HG03457 (cell line): Measurements from ENCODE around the gene TSPAN4.

Experiments
- ATAC-seq: cut with Tn5 transposase; IDR thresholded peaks from one replicate; pipeline ENCODE4 v1.9.1; 2021; ENCODE audit warnings: moderate number of reproducible peaks; ENCODE audit not compliant: unreplicated experiment

Gene TSPAN4

DNA sequence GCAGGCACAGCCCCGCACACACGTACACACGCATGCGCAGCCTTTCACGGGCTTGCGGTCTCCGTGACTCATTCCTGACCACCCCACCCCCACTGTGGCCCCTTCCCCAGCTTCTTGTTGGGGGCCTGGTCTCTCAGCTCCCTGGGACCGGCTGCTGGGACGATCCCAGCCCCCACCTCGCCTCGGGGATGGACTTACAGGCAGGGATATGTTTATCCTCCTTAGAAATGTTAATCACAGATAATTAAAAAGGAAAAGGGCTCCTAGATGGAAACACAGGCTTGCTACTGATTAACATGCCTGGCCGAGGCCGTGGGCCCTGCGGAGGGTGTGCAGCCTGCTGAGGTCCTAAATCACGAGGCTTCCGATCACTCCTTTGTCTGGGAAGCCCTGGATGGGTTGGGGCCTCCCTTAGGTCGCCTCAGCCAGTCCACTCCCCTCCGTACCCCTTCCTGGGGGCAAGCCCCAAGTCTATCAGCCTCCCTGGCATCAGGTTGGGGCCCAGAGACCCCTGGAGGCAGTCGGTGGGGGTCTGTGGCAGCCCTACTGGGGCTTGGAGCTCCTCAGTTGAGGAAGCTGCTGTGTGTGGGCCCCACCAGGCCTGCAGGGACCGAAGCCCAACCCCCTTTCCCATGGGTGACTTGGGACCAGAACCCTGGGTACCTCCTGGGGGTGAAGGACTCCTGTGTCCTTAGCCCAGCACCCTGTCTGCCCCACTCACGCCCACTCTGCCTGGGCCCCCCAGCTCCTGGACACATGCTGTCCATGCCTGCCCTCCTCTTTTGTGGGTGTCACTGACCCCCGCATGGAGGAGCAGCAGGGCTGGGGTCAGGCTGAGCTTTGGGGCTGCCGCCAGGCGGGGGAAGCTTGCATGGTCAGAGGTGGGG, 20.6 kb downstream of the TSPAN4 start:
- no peak for ATAC-seq

DNA sequence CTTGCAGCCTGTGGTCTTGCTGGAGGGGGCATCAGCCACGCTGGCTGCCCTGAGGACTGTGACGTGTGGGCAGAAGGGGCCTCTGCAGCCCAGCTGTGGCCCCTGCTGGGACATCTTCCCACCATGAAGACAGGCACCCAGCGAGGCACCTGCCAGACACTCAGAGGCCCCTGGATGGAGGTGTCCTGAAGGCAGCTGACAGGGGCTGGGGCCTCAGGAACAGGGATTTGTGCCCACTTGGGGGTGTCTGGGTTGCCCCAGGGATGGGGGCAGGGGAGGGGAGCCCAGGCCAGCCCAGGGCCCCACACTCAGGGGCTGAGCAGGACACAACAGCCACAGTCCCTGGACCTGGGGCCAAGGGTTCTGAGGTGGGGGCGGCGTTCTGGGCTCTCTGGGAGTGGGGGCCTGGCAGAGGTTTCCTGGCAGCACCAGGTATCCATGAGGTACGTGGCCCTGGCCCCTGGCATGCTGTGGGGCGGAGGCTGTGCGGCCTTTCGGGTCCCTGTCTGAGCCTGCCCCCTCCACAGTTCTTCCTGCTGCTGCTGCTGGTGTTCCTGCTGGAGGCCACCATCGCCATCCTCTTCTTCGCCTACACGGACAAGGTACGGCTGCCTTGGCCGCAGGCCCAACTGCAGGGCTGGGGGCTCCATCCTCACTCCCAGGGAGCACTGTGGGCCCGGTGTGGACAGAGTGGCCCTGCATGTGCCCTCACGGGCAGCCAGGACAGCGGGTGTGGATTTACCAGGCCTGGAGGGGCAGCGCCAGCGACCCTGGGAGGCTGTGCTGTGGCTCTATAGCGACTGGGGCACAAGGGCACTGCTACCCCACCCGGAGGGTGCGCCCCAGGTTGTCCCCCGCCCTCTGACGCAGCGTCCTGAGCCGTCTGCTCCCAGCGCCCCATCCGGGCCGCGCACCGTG, 21.5 kb downstream of the TSPAN4 start:
- no peak for ATAC-seq

DNA sequence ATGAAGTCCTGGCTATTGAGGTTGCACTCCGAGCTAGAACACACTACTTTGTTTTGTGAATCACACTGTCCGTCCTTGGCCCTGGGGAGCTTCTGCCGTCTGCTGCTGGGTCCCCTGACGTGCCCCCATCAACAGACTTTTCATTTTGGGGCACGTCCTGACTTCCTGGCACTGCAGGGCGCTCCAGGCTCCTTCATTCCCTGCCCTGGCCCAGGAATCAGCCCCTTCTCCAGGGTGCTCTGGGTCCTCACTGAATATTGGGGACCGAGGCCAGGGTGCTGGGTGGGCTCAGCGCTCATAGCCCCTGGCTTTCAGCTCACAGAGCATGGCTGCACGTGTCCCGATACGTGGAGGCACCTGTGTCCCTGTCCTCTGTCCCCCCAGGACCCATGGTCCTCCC, 22.2 kb downstream of the TSPAN4 start:
- no peak for ATAC-seq

DNA sequence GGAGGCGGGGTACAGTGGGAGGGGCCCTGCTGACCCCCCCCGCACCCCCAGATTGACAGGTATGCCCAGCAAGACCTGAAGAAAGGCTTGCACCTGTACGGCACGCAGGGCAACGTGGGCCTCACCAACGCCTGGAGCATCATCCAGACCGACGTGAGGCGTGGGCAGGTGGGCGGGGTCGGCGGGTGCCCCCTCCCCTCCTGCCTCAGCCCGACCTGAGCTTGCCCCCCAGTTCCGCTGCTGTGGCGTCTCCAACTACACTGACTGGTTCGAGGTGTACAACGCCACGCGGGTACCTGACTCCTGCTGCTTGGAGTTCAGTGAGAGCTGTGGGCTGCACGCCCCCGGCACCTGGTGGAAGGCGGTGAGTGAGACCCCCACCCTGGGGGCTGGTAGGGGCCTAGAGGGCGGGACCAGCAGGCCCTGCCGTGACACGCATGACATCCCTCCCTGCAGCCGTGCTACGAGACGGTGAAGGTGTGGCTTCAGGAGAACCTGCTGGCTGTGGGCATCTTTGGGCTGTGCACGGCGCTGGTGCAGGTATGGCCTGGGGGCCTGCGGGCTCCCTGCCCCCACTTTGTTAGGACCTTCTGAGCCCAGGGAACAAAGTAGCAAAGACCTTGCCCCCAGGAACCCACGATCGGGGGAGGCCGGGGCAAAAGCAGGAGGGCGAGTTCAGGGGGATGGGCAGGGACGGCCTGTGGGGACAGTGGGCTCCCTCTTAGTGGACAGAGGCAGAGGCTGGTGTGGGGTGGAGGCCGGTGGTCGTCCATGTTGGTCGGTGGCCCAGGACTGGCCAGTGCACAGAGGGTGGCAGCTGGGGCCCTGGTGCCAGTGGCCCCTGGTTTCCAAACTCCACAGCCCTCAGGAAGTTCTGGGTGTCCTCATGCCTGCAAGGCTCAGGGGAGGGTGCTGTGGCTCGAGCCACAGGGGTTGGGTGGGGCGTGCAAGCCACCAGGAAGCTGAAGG, 23.1 kb downstream of the TSPAN4 start:
- no peak for ATAC-seq

DNA sequence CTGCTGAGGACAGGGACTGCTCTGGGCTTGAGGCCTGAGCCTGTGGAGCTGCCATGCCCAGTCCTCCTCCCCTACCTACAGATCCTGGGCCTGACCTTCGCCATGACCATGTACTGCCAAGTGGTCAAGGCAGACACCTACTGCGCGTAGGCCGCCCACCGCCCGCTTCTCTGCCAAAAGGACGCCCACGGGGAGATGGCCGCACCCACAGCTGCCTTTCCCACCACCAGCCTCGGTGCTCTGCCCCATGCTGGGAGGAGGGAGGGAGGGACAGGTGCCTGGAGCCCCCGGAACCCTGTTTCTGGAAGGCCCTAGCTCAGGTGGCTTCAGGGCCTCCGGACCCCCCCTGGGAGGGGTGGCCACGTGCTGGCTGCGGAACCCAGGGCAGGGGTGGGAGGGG, 23.8 kb downstream of the TSPAN4 start:
- no peak for ATAC-seq

DNA sequence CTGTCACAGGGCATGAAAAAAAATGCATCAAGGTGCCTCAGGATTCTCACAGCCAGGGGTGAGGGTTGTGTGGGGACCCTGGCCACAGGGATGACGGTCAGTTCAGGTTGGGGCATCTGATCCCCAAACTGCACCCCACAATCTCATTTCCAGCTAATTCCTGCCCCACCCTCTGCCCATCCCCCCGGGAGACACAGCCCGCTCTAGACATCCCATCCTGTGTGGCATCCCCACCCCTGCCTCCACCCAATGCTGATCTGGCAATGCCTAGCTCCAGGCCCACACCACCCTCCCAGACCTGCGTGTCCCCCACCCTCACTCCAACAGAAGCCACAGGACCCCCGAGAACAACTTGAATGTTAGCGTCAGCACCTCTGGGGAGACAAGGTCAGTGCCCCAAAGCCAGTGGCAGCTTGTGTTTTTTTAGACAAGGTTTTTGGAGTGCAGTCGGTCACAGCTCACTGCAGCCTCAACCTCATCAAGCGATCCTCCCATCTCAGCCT, 25.3 kb downstream of the TSPAN4 start:
- no peak for ATAC-seq

DNA sequence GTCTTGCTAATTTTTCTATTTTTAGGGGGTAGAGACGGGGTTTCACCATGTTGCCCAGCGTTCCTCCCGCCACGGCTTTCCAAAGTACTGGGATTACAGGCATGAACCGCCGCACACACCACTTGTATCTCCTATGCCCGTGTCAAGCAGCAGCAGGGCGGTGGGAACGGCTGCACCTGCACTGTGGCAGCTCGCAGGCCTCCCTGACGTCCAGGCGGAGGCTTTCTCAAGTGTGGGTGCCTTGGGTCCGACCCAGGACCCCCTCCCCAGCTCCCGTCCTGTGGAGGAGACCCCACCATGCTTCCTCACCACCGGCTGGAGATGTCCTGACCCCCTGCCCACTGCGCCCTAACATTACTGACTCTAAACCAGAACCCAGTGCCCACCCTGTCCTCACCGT, 25.7 kb downstream of the TSPAN4 start:
- no peak for ATAC-seq

DNA sequence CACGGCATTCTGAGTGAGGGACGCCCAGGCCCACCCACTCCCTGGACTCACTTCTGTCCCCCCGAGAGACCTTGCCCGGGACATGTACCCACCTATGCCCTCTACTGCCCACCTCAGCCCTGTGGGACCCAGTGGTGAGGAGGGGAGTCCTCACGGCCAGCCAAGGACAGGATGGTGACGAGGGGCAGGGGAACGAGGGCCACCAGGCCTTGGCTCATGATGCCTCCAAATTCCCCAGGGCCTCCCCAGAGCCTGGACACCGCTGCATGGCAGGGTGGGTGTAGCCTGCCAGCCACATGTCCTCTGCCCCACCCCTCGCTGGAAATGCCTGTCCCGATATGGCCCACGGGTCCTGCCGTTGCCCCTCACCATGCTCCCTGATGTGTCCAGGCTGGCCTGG, 26.1 kb downstream of the TSPAN4 start:
- ATAC-seq: no peak

DNA sequence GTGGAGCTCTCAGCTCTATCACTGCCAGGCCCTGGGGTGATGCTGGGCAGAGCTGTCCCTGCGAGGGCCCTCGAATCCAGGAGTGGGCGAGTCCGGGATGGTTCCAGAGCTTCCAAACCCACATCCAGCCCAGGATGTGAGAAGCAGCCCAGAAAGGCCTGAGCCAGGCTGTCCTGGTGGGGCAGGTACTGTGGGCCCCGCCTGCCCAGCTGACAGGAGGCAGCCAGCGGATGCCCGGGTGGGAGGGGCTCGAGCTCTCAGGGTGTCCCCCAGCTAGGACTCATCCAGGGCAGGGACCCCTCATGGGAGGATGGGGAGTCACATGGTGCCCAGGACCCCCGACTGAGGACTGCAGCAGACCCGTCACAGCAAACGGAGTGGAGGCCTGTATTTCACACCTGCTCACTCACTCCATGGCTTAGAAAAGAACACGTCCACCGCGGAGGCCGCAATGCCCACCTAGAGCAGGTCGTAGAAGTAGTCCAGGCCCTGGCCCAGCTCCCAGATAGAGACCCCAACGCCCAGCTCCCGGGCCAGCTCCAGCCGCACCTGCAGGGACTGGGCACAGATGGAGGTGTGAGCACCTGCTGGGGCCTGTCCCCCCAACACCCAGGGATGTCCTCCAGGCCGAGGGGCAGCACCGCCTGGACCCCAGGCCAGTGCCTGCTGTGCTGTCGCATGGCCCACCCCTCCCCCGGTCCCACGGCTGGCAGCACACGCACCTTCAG, 26.9 kb downstream of the TSPAN4 start:
- ATAC-seq: no peak

DNA sequence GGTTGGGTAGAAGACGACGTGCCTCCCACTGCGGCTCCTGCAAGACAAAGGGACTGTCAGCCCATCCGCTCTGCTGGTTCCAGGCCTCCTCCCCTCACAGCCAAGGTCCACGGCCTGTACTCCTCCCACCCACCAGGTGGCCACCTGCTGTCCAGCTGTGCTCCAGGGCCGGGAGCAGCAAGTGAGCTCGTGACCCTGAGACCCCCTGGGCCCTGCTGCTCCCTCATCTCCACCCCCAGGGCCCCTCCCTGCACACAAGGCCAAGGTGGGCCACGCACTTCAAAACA, 27.4 kb downstream of the TSPAN4 start:
- no peak for ATAC-seq

DNA sequence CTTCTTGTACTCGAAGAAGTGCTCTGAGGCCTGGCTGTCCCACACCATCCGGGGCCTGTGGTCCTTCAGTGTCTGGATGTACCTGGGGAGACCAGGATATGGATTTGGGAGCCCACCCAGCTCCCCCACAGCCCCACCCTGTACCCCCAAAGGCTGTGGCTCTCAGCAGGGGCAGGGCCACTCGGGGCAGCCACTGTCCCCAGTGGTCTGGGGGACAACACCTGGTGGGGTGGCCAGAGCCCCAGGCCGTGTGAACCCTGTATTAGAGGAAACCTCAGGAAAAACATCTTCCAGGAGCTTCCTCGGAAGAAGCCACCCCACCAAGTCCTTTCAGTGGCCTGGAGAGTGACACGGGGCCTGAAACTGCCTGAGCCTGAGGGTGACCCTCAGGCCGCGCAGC, 27.8 kb downstream of the TSPAN4 start:
- ATAC-seq: no peak

DNA sequence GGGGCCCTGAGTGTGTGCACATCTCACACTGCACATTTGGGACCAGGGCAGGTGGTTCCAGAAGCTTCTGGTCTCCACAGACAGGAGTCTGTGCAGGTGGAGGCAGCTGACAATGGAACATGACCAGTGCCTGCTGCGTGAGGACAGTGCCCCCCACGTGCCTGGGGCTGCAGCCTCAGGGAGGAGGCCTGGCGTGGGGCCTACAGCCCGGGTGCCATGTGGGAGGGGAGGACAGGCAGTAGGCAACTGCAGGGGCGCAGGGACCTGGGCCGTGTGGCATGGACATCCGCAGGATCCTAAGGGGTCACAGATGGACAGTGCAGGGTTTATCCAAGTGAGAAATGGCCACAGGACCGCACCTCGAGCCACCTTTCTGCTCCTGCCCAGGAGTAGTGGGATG, 28.8 kb downstream of the TSPAN4 start:
- ATAC-seq: no peak

DNA sequence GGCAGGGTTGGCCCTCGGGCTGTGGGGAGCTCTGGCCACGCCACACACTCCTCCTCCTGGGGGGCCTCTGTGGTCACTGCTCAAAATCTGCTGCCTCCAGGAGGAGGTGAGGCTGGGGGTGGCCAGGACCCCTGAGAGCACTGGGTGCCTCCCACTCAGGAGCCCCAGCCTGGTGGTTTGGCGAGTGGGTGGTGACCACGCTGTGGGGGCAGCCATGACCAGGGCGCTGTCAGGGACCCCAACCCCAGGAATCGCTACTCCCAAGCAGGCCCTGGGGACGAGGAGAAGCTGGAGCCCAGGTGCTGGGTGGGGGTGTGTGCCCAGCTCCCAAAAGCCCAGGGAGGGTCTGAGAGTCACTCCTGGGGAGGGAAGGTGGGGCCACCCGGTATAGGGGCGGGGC, 30.1 kb downstream of the TSPAN4 start:
- no peak for ATAC-seq

DNA sequence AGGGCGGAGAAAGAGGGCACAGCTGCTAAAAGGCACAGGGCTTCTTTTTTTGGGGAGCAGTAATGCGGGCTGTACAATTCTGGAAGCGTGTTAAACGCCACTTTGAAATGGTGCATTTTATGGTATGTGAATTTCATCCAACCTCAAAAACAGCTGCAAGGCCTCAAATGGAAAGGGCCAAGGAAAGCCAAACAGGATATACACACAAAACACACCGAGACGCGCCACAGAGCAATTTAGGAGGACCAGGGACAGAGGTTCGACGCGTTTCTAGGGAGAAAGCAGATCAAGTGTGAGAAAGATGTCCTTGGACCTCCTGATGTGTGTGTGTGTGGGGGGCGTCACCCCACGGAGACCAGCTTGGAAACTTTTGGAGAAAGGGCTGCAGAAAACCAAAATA, 31.1 kb downstream of the TSPAN4 start:
- no peak for ATAC-seq

DNA sequence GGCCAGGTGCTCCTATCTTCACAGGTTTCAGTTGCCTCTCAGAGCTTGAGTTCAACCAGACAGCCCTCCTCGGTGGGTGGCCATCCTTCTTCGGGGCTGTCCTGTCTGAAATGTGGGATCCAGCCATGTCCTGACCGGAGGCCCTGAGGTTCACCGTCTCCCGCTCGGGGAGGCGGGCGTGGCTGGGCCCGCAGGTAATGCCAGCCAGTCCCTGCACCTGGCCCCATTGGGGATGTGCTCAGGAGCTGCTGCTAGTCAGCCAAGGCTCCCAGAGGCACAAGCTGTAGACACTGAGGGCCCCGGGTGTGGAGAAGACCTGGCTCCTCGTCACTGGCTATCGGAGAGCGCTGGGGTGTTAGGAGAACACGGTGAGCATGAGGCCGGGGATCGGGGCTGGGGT, 32.6 kb downstream of the TSPAN4 start:
- ATAC-seq: no peak

DNA sequence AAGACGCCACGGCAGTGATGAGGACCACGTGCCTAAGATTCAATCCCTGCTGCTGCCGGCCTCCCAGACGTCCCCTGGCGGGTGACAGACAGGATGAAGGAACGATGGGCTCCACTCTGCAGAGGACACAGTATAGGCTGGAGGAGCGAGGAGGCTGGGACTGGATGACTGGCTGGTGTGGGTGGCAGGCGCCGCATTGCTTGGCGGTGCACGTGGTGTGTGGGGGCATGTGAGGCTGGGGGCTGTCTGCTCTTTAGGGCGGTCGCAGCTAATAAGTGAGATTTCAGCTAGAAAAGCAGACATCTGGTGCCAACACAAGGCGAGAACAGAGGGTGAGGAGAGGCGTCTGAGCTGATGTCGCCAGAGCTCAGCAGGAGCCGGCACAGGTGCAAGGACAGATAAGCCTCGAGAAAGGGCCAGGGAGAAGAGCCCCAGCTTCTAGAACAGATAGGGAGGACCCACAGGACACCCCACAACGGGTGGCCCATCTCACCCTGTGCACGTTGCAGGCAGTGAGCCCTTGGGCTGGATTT, 33.2 kb downstream of the TSPAN4 start:
- no peak for ATAC-seq

DNA sequence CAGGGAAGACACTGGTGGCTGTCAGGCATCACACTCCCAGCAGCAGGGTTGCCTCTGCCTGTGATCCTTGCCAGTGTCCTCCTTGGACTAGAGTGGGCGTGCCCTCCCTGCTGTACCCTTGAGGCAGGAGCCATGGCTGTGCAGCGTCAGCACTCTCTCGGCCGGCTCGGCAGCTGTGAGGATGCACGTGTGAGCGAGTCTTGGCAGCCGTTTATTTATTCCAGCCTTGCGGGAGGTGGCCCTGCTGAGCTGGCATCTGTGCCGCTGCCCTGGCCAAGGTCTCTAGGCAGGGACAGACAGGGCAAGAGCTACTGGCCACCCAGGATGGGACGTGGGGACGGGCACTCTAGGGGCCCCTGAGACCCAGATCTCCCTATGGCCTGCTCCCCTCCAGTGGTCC, 33.9 kb downstream of the TSPAN4 start:
- no peak for ATAC-seq

DNA sequence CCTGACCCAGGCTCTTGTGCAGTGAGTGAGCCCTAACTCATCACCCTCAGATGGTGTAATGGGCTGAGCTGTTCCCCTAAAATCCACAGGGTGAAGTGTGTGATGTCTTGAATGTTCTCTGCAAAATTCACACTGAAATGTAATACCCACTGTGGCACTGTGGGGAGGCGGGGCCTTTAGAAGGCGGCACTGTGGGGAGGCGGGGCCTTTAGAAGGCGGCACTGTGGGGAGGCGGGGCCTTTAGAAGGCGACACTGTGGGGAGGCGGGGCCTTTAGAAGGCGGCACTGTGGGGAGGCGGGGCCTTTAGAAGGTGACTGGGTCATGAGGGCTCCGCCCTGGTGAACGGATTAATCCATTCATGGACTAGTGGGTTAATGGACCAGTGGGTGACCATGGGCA, 34.9 kb downstream of the TSPAN4 start:
- no peak for ATAC-seq

DNA sequence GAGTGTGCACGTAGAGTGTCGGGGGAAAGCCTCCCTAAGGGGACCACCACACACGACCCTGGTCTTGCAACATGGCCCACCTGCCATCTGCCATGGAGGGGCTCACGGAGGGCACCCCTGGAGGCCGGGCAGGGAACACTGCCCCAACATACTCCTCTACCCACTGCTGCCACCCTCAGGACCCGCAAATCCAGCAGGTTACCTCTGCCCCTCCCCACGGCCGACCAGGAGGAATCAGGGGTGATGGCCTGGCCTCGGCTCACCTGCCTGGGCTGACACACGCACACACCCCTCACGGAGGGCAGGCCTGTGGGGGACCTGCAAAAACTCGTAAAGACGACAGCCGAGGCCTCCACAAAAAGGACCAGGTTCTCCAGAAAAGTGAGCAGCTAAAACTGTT, 37.8 kb downstream of the TSPAN4 start:
- ATAC-seq: no peak

DNA sequence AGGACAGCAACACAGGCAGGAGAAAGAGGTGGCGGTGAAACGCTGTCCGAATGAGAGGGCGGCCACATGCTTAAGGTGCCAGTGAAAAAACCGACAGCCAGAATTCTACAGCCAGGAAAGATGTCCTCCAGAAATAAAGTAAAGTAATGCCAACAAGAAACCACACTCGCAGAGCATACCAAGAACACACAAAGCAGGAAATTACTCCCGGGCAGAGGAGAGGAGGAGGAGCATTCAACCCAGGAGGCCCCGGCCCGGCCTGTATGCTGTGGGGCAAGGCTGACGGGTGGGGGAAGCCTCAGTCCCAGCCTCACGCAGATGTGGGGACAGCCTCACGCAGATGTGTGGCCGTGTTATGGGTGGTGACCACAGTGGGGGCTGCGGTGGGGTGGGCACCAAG, 39.9 kb downstream of the TSPAN4 start:
- no peak for ATAC-seq
